ENCODE measurements around the gene DRC7.
"Not testable (repeated sequence)": the region's sequence is repeated elsewhere in the genome, so short reads cannot be mapped to it uniquely, and the experiment has no call there.

The DRC7 gene

GRCh38 chr16:57713596-57713995 is 19.0 kb downstream of the DRC7 start:
- DNase-seq (ENCODE audit: low read depth, low spot score): no peak

GRCh38 chr16:57714047-57714446 is 19.4 kb downstream of the DRC7 start:
- DNase-seq (ENCODE audit: low read depth, low spot score): no peak

- no peak for DNase-seq (ENCODE audit: low read depth, low spot score)
Observed at GRCh38 chr16:57720142-57720575, 25.6 kb downstream of the DRC7 start.

GRCh38 chr16:57721356-57722209 is 27.0 kb downstream of the DRC7 start:
- no peak for DNase-seq (ENCODE audit: low read depth, low spot score)

- DNase-seq (ENCODE audit: low read depth, low spot score): no peak
Observed at GRCh38 chr16:57722210-57722499, 27.5 kb downstream of the DRC7 start.

GRCh38 chr16:57722651-57723050 is 28.0 kb downstream of the DRC7 start:
- DNase-seq (ENCODE audit: low read depth, low spot score): no peak

- no peak for DNase-seq (ENCODE audit: low read depth, low spot score)
Observed at GRCh38 chr16:57723170-57723569, 28.6 kb downstream of the DRC7 start.

GRCh38 chr16:57724531-57724930 is 29.9 kb downstream of the DRC7 start:
- no peak for DNase-seq (ENCODE audit: low read depth, low spot score)

- no peak for DNase-seq (ENCODE audit: low read depth, low spot score)
Observed at GRCh38 chr16:57725151-57725550, 30.5 kb downstream of the DRC7 start.

- no peak for DNase-seq (ENCODE audit: low read depth, low spot score)
Observed at GRCh38 chr16:57725554-57725953, 30.9 kb downstream of the DRC7 start.

GRCh38 chr16:57725976-57726375 is 31.4 kb downstream of the DRC7 start:
- no peak for DNase-seq (ENCODE audit: low read depth, low spot score)

- DNase-seq (ENCODE audit: low read depth, low spot score): no peak
Observed at GRCh38 chr16:57726433-57726947, 31.9 kb downstream of the DRC7 start.

- DNase-seq (ENCODE audit: low read depth, low spot score): no peak
Observed at GRCh38 chr16:57727610-57728009, 33.0 kb downstream of the DRC7 start.

- DNase-seq (ENCODE audit: low read depth, low spot score): no peak
Observed at GRCh38 chr16:57728336-57729181, 34.0 kb downstream of the DRC7 start.

- DNase-seq (ENCODE audit: low read depth, low spot score): no peak
Observed at GRCh38 chr16:57729182-57729484, 34.5 kb downstream of the DRC7 start.

- DNase-seq (ENCODE audit: low read depth, low spot score): not testable (repeated sequence)
Observed at GRCh38 chr16:57729852-57730251, 35.2 kb downstream of the DRC7 start.

- DNase-seq (ENCODE audit: low read depth, low spot score): no peak
Observed at GRCh38 chr16:57730771-57731730, 36.4 kb downstream of the DRC7 start.

GRCh38 chr16:57732037-57732436 is 37.4 kb downstream of the DRC7 start:
- DNase-seq (ENCODE audit: low read depth, low spot score): no peak

GRCh38 chr16:57732714-57733113 is 38.1 kb downstream of the DRC7 start:
- DNase-seq (ENCODE audit: low read depth, low spot score): no peak

- no peak for DNase-seq (ENCODE audit: low read depth, low spot score)
Observed at GRCh38 chr16:57734308-57734924, 39.8 kb downstream of the DRC7 start.

Data from iPS DF 19.7 (cell line).